OCI-M1 (cell line): ENCODE results near the gene TAF11L9.
"Not testable (repeated sequence)": the region's sequence is repeated elsewhere in the genome, so short reads cannot be mapped to it uniquely, and the experiment has no call there.

Experiments used
- DNase-seq: peaks from one replicate; lab custom pipeline; 2025; lab: John Stamatoyannopoulos, UW

TAF11L9 gene

GRCh38 chr5:17594255-17594654, at the start of gene TAF11L9:
Gene TAF11L9, minus strand, starts transcription at chr5:17594394.
- DNase-seq: not testable (repeated sequence)

DNA sequence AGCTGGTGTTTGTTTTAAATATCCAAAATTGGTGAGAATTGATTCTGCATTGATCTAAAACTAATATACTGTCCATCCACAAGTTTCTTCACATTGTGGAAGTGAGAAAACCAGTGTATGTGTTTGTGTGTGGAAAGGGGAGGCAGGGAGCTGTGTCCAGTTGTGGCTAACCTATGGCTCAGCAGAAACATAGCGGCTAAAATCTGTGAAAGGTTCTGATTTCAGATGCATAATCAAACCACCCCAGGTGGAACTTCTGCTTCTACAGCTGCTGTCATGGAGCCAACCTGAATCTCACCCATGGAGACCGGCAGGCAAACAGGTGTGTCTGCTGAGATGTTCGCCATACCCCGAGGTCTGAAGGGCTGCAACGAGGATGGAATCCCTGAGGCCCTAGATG, 40.0 kb upstream of the TAF11L9 start, which contains the start of gene TAF11L14:
Gene TAF11L14, plus strand, starts transcription at position 301 of the 400 bp plus-strand sequence.
- no peak for DNase-seq

DNA sequence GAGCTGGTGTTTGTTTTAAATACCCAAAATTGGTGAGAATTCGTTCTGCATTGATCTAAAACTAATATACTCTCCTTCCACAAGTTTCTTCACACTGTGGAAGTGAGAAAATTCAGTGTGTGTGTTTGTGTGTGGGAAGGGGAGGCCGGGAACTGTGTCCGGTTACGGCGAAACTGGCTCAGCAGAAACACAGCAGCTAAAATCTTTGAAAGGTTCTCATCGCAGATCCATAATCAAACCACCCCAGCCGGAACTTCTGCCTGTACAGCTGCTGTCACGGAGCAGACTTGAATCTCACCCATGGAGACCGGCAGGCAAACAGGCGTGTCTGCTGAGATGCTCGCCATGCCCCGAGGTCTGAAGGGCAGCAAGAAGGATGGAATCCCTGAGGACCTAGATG, 37.6 kb upstream of the TAF11L9 start, which contains the start of gene TAF11L13:
Gene TAF11L13, plus strand, starts transcription at position 301 of the 400 bp plus-strand sequence.
- not testable (repeated sequence) for DNase-seq

DNA sequence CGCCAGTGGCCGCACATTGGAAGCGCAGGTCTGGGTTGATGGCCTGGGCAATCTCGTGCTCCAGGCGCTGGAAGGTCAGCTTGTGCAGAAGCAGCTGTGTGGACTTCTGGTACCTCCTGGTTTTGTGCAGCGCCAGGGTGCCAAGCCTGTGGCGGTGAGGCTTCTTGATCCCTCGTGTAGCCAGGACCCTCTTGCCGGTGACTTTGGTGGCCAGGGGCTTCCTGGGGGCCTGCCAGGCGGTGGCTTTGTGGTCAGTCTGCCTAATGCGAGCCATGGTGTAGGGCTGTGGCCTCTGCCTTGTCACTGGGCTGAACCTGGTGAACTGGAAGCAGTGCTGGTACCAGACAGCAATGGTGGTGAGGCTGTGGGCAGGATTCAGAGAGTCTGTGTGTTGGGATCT, 31.5 kb upstream of the TAF11L9 start:
- DNase-seq: no peak

GRCh38 chr5:17620627-17621026, 26.4 kb upstream of the TAF11L9 start:
- DNase-seq: no peak

DNA sequence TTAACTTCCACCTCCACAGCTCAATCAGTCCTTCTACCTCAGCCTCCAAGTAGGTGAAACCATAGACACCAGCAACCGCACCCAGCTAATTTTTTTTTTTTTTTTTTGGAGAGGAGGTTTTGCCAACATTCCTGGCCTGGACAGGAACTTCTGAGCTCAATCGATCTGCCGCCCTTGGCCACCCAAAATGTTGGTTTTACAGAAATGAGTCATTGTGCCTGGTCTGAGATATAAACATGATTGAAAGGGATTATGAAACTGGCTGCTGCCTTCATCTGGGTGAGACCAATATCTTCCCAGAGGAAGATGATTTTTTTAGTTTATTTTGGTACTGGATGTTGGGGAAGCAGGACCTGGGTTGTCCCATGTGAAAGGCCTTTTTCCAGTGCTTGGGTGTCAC, 25.2 kb upstream of the TAF11L9 start:
- DNase-seq: no peak

DNA sequence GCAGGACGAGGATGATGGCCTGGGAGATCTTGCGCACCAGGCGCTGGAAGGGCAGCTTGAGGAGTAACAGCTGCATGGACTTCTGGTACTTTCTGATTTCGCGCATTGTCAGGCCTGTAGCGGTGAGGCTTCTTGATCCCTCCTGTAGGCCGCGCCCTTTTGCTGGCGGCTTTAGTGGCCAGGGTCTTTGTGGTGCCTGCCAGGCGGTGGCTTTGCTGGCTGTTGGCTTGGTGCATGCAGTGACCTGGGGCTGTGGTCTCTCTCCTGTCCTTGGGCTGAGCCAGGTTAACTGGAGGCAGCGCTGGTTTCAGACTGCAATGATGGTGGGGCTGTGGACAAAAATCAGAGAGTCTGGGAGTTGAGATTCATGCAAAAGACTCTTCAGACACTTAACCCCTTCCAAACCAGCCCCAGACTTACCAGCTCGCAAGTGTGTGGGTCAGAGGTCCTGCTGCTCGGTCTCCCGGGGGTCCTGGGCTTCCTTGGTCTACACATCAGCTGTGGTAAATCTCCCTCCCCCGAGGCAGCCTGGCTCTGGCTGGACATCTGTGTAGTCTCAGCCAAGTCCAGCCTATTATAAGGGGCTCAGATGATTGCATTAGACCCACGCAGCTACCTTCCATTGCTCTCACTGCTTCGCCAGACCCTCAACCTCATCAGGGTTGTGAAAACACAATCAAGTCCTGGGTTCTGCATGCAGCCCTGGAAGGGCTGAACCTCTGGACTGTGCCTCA, 20.8 kb upstream of the TAF11L9 start:
- DNase-seq: no peak

GRCh38 chr5:17610092-17610491, 15.9 kb upstream of the TAF11L9 start, which contains the start of gene TAF11L12:
Gene TAF11L12, plus strand, starts transcription at chr5:17610392.
- DNase-seq: not testable (repeated sequence)

DNA sequence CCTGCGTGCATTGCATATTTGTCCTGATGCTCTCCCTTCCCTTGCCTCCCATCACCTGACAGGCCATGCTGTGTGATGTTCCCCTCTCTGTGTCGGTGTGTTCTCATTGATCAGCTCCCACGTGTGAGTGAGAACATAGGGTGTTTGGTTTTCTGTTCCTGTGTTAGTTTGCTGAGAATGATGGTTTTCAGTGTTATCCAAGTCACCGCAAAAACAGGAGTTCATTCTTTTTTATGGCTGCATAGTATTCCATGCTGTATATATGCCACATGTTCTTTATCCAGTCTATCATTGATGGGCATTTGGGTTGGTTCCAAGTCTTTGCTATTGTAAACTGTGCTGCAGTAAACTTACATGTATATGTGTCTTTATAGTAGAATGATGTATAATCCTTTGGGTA, 13.3 kb upstream of the TAF11L9 start:
- DNase-seq: not testable (repeated sequence)

- no peak for DNase-seq
These were observed 10.8 kb upstream of the TAF11L9 start for GRCh38 chr5:17604951-17605350.

DNA sequence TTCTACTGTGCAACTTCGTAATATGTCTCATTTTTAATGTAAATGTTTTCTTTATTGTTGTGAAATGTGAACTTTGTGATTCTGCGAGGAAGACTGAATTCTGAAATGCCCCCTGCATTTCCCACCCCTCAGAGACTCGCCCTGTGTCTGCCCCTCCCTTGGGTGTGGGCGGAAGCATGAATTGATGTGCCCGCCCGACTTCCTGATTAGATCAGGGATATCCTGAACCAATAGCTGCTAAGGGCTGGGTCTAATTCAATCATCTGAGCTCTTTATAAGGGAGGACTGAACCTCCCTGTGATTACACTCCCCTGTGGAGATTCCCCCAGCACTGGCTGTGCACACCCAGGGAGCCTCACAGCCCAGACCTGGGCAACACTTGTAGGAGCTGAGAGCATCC, 9.7 kb upstream of the TAF11L9 start, which contains the start of gene TAF11L11:
Gene TAF11L11, plus strand, starts transcription at position 304 of the 400 bp plus-strand sequence.
- DNase-seq: not testable (repeated sequence)

DNA sequence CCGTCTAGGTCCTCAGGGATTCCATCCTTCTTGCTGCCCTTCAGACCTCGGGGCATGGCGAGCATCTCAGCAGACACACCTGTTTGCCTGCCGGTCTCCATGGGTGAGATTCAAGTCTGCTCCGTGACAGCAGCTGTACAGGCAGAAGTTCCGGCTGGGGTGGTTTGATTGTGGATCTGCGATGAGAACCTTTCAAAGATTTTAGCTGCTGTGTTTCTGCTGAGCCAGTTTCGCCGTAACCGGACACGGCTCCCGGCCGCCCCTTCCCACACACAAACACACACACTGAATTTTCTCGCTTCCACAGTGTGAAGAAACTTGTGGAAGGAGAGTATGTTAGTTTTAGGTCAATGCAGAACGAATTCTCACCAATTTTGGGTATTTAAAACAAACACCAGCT, 3.5 kb upstream of the TAF11L9 start, which contains the start of gene TAF11L10:
Gene TAF11L10, minus strand, starts transcription at position 101 of the 400 bp plus-strand sequence.
- not testable (repeated sequence) for DNase-seq

DNA sequence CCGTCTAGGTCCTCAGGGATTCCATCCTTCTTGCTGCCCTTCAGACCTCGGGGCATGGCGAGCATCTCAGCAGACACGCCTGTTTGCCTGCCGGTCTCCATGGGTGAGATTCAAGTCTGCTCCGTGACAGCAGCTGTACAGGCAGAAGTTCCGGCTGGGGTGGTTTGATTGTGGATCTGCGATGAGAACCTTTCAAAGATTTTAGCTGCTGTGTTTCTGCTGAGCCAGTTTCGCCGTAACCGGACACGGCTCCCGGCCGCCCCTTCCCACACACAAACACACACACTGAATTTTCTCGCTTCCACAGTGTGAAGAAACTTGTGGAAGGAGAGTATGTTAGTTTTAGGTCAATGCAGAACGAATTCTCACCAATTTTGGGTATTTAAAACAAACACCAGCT, 3.3 kb downstream of the TAF11L9 start, which contains the start of gene TAF11L8:
Gene TAF11L8, minus strand, starts transcription at position 101 of the 400 bp plus-strand sequence.
- DNase-seq: not testable (repeated sequence)

DNA sequence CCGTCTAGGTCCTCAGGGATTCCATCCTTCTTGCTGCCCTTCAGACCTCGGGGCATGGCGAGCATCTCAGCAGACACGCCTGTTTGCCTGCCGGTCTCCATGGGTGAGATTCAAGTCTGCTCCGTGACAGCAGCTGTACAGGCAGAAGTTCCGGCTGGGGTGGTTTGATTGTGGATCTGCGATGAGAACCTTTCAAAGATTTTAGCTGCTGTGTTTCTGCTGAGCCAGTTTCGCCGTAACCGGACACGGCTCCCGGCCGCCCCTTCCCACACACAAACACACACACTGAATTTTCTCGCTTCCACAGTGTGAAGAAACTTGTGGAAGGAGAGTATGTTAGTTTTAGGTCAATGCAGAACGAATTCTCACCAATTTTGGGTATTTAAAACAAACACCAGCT, 8.5 kb downstream of the TAF11L9 start, which contains the start of gene TAF11L7:
Gene TAF11L7, minus strand, starts transcription at position 101 of the 400 bp plus-strand sequence.
- DNase-seq: not testable (repeated sequence)
